Measurements from ENCODE around the gene ELK4.

The ELK4 gene

GRCh38 chr1:205575294-205575885, 56.4 kb downstream of the ELK4 start:
- H3K27me3 Mint-ChIP-seq, result peaks cover 86% of the 10 kb centered on the region
- H3K36me3 Mint-ChIP-seq, result no peaks in the 10 kb centered on the region
- no peaks in the 10 kb centered on the region for H3K9me3 Mint-ChIP-seq
- DNase-seq, result no peak
- CTCF ChIA-PET, result interaction anchor here (1.3 kb wide), 2 partner anchors 10 to 17 kb away, joined by 3 to 4 read pairs; no protein-coding TSS in a partner anchor
- H3K27ac Mint-ChIP-seq, result no peak overlapping the region
- no peak overlapping the region for H3K4me3 Mint-ChIP-seq
- H3K4me1 Mint-ChIP-seq, result no peaks in the 10 kb centered on the region

DNA sequence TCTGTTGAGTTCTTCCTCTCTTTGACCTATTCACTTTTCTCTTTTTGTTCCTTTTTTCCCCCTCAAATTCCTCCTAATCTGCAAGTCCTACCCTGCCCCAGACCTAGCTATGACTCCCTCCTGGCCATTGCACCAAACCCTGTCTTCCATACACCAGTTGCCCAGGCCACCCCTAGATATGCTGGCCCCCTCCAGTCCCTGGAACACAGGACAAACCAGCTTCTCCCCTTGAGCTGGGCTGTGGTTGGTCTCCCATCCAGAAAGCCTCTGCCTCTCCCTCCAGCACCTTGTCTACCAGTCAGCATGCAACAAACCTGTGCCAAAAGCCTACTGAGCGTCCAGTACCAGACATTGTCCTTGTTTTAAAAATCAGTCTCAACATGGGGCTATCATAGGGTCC, 59.4 kb downstream of the ELK4 start:
- H3K9me3 Mint-ChIP-seq, result no peaks in the 10 kb centered on the region
- H3K27me3 Mint-ChIP-seq, result peaks cover 90% of the 10 kb centered on the region
- H3K4me3 Mint-ChIP-seq, result no peak overlapping the region
- DNase-seq, result no peak
- H3K4me1 Mint-ChIP-seq, result peaks cover 4% of the 10 kb centered on the region
- CTCF ChIA-PET, result interaction anchor here (0.7 to 1.3 kb wide), 3 partner anchors 11 to 87 kb away, joined by 3 read pairs; no protein-coding TSS in a partner anchor
- H3K27ac Mint-ChIP-seq, result no peak overlapping the region
- no peaks in the 10 kb centered on the region for H3K36me3 Mint-ChIP-seq

DNA sequence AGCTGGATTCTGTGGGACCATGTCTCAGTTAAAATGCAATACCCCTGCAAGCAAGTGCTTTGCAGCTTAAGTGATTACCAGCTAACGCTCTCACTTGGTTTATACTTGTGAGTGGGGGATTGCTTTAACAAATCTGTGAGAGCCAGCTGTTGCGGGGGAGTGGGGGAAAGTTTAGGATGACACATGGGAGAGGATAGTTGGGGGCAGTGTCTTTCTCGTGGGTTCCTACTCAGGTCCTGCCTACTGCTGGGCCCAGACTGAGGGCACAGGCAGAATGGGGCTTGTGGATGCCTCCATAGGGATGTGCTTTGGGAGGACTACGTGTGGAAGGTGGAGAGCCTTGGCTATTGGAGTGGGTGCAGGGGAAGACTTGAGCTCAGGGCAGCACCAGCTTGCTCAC, 60.1 kb downstream of the ELK4 start:
- CTCF ChIA-PET, result interaction anchor here (0.7 to 1.3 kb wide), 3 partner anchors 12 to 86 kb away, joined by 3 to 4 read pairs (median 3); no protein-coding TSS in a partner anchor
- no peak for DNase-seq
- peaks cover 4% of the 10 kb centered on the region for H3K4me1 Mint-ChIP-seq
- H3K4me3 Mint-ChIP-seq, result no peak overlapping the region
- H3K36me3 Mint-ChIP-seq, result no peaks in the 10 kb centered on the region
- H3K9me3 Mint-ChIP-seq, result no peaks in the 10 kb centered on the region
- H3K27ac Mint-ChIP-seq, result no peak overlapping the region
- peaks cover 89% of the 10 kb centered on the region for H3K27me3 Mint-ChIP-seq

- H3K27me3 Mint-ChIP-seq, result peaks cover 89% of the 10 kb centered on the region
- peaks cover 4% of the 10 kb centered on the region for H3K4me1 Mint-ChIP-seq
- DNase-seq, result no peak
- H3K36me3 Mint-ChIP-seq, result no peaks in the 10 kb centered on the region
- CTCF ChIA-PET, result interaction anchor here (0.8 to 1.4 kb wide), 4 partner anchors 12 to 87 kb away, joined by 3 to 5 read pairs (median 3); no protein-coding TSS in a partner anchor
- no peak overlapping the region for H3K27ac Mint-ChIP-seq
- H3K4me3 Mint-ChIP-seq, result no peak overlapping the region
- no peaks in the 10 kb centered on the region for H3K9me3 Mint-ChIP-seq
Measured at GRCh38 chr1:205570796-205571537, 60.8 kb downstream of the ELK4 start.

DNA sequence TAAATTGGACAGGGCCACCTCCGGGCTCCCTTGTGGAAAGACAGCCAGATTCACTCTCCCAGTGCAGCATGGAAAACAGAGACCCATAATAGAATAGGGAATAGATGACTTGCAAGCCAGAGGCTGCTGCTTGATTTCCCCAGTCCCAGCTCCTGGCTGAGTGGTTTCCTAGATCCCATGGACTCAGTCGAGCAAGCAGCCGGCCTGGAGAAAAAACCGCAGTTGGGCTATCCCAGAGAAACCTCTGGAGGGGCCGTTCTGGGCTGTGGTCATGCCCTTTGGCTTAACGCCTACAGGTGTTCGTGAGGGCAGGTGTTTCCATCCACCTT, 61.7 kb downstream of the ELK4 start:
- peaks cover 4% of the 10 kb centered on the region for H3K4me1 Mint-ChIP-seq
- CTCF ChIA-PET, result interaction anchor here (1.2 to 1.8 kb wide), 3 partner anchors 41 to 88 kb away, joined by 3 to 5 read pairs (median 4); no protein-coding TSS in a partner anchor
- H3K9me3 Mint-ChIP-seq, result no peaks in the 10 kb centered on the region
- no peak overlapping the region for H3K4me3 Mint-ChIP-seq
- no peak for DNase-seq
- H3K27ac Mint-ChIP-seq, result no peak overlapping the region
- peaks cover 86% of the 10 kb centered on the region for H3K27me3 Mint-ChIP-seq
- no peaks in the 10 kb centered on the region for H3K36me3 Mint-ChIP-seq

DNA sequence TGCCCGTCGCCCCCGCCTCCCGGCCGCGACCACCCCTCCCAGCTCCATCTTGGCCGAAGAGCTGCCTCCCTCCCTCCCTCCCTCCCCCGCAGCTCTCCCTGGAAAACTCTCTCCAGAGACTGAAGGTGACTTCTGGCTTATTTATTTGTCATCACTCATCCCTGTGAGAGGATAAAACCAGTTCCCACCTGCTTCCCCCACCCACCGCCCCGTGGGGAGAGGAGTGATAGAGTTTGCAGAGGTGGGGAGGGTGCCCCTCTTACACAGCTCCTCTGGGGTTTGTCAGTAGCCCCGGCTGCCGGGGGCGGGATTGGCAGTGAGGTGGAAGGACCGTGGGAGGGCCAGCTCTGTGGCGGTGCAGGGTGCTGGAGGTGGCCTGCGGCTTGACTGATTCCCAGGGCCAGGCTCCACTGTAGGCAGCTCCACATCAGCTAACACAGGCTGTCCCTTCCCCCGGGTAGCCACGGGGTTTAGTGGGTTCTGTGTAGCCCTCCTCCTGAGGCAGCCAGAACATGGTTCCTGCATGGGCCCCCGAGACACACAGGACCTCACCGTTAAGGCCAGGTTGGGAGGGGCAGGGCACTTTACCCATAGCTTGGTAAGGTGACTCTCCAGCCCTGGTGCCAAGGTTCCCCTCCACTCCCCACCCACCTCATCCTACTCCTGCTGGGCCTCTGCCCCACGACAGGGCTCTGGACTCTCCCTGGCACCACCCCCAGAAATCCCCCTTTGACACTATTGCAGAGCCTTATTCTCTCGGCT, 62.2 kb downstream of the ELK4 start:
- H3K36me3 Mint-ChIP-seq, result no peaks in the 10 kb centered on the region
- H3K27me3 Mint-ChIP-seq, result peaks cover 82% of the 10 kb centered on the region
- peaks cover 4% of the 10 kb centered on the region for H3K4me1 Mint-ChIP-seq
- H3K4me3 Mint-ChIP-seq, result no peak overlapping the region
- H3K9me3 Mint-ChIP-seq, result no peaks in the 10 kb centered on the region
- CTCF ChIA-PET, result interaction anchor here (1.0 to 1.8 kb wide), 2 partner anchors 41 to 45 kb away, joined by 4 read pairs; no protein-coding TSS in a partner anchor
- no peak for DNase-seq
- no peak overlapping the region for H3K27ac Mint-ChIP-seq

- Mint-ChIP-seq H3K27ac (no peak overlapping the region), H3K27me3 (peaks cover 83% of the 10 kb centered on the region), H3K36me3 (no peaks in the 10 kb centered on the region), H3K4me3 (no peak overlapping the region), H3K4me1 (peaks cover 4% of the 10 kb centered on the region), H3K9me3 (no peaks in the 10 kb centered on the region)
- no peak for DNase-seq
- CTCF ChIA-PET, result interaction anchor here (1.0 to 1.8 kb wide), 2 partner anchors 40 to 44 kb away, joined by 4 read pairs; no protein-coding TSS in a partner anchor
Measured at GRCh38 chr1:205568469-205569361, 63.1 kb downstream of the ELK4 start.

- Mint-ChIP-seq H3K4me1 (peaks cover 4% of the 10 kb centered on the region), H3K4me3 (no peak overlapping the region), H3K27ac (no peak overlapping the region), H3K9me3 (no peaks in the 10 kb centered on the region), H3K27me3 (peaks cover 87% of the 10 kb centered on the region), H3K36me3 (no peaks in the 10 kb centered on the region)
- no peak for DNase-seq
- CTCF ChIA-PET, result no interaction called here
Measured at GRCh38 chr1:205568135-205568468, 63.7 kb downstream of the ELK4 start.

DNA sequence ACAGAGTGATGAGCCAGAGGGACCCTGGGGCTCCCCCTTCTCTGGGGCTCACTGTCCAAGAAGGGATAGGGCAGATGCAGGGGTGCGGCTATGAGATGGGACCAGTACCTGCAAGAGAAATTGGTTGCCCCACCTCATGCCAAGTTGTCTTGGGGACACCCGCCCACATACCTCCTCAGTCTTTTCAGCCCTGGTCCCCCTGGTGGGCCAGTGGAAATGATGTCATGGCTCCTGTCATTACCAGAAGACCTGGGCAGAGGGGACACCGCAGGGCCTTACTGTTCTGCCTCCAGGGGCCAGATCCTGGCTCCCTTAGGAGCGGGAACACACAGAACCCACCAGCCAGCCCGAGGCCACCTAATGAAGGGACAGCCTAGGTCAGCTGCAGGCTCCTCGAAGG, 64.1 kb downstream of the ELK4 start:
- no peaks in the 10 kb centered on the region for H3K36me3 Mint-ChIP-seq
- no peak overlapping the region for H3K27ac Mint-ChIP-seq
- peaks cover 4% of the 10 kb centered on the region for H3K4me1 Mint-ChIP-seq
- no peak overlapping the region for H3K4me3 Mint-ChIP-seq
- H3K27me3 Mint-ChIP-seq, result peaks cover 85% of the 10 kb centered on the region
- DNase-seq, result no peak
- CTCF ChIA-PET, result interaction anchor here (0.9 kb wide), 1 partner anchor 39 kb away, joined by 3 read pairs; no protein-coding TSS in a partner anchor
- no peaks in the 10 kb centered on the region for H3K9me3 Mint-ChIP-seq

DNA sequence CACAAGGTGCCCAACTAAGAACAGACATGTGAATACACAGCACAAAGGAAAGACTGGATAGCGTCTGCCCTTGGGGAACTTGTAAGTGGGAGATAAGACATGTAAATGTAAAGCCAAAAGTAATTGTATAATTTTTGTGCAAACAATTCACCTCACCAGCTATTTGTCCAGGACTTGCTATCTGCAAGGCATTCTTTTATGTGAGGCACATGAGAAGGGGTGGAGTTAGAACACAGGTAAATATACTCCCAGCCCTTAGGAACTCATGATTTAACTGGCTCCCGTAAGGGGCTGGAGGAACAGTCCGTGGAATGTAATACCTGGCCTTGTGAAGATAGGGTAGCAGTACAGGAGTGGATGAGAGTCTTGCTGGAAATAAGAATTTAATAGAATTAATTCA, 66.0 kb downstream of the ELK4 start:
- Mint-ChIP-seq H3K27me3 (peaks cover 73% of the 10 kb centered on the region), H3K9me3 (no peaks in the 10 kb centered on the region), H3K36me3 (no peaks in the 10 kb centered on the region), H3K4me3 (no peak overlapping the region), H3K27ac (no peak overlapping the region), H3K4me1 (peaks cover 4% of the 10 kb centered on the region)
- CTCF ChIA-PET, result interaction anchor here (0.7 to 1.3 kb wide), 2 partner anchors 9 to 16 kb away, joined by 3 to 4 read pairs; no protein-coding TSS in a partner anchor
- no peak for DNase-seq

GRCh38 chr1:205563927-205564441, 67.8 kb downstream of the ELK4 start:
- DNase-seq, result no peak
- no peak overlapping the region for H3K4me3 Mint-ChIP-seq
- H3K27ac Mint-ChIP-seq, result no peak overlapping the region
- H3K27me3 Mint-ChIP-seq, result peaks cover 70% of the 10 kb centered on the region
- H3K4me1 Mint-ChIP-seq, result peaks cover 4% of the 10 kb centered on the region
- CTCF ChIA-PET, result no interaction called here
- no peaks in the 10 kb centered on the region for H3K36me3 Mint-ChIP-seq
- H3K9me3 Mint-ChIP-seq, result no peaks in the 10 kb centered on the region

GRCh38 chr1:205561501-205562203, 70.2 kb downstream of the ELK4 start:
- DNase-seq, result no peak
- no peaks in the 10 kb centered on the region for H3K36me3 Mint-ChIP-seq
- CTCF ChIA-PET, result interaction anchor here (0.9 to 1.2 kb wide), 2 partner anchors 33 to 37 kb away, joined by 3 read pairs; no protein-coding TSS in a partner anchor
- no peaks in the 10 kb centered on the region for H3K9me3 Mint-ChIP-seq
- peaks cover 69% of the 10 kb centered on the region for H3K27me3 Mint-ChIP-seq
- no peak overlapping the region for H3K27ac Mint-ChIP-seq
- H3K4me3 Mint-ChIP-seq, result no peak overlapping the region
- no peaks in the 10 kb centered on the region for H3K4me1 Mint-ChIP-seq
